IPS DF 6.9 (cell line): Measurements from ENCODE around the gene PDF.

ENCODE experiments used
- DNase-seq: peaks from one replicate; pipeline ENCODE4 v3.0.0-alpha.2; 2013; ENCODE audit warnings: low read depth, low spot score
- H3K27ac ChIP-seq: one replicate; pipeline ENCODE4 v1.5.1; 2013; ENCODE audit warnings: low read length, control low read depth
- H3K27me3 ChIP-seq: 2 replicates; pipeline ENCODE4 v1.6.1; 2013; ENCODE audit warnings: mild to moderate bottlenecking, low read length; ENCODE audit not compliant: control insufficient read depth, insufficient read depth
- H3K36me3 ChIP-seq: 2 replicates; pipeline ENCODE4 v1.6.1; 2013; ENCODE audit warnings: low read length; ENCODE audit not compliant: control insufficient read depth, insufficient read depth
- H3K4me1 ChIP-seq: 2 replicates; pipeline ENCODE4 v1.6.1; 2013; ENCODE audit warnings: low read length; ENCODE audit not compliant: control insufficient read depth, insufficient read depth
- H3K4me3 ChIP-seq: 2 replicates; pipeline ENCODE4 v1.5.1; 2013; ENCODE audit warnings: mild to moderate bottlenecking, low read length
- H3K9me3 ChIP-seq: 2 replicates; pipeline ENCODE4 v1.6.1; 2013; ENCODE audit warnings: low read length, inconsistent platforms; ENCODE audit not compliant: control insufficient read depth, insufficient read depth
- WGBS: extraction: QIAGEN DNeasy Blood & Tissue Kit; methylation state at CpG from one replicate; pipeline ENCODE4 v1.1.7; 2013; ENCODE audit warnings: mixed read lengths, missing lambda C conversion rate; ENCODE audit not compliant: insufficient read length, insufficient coverage; 5-methylcytosine and 5-hydroxymethylcytosine counted together

PDF gene, protein sequence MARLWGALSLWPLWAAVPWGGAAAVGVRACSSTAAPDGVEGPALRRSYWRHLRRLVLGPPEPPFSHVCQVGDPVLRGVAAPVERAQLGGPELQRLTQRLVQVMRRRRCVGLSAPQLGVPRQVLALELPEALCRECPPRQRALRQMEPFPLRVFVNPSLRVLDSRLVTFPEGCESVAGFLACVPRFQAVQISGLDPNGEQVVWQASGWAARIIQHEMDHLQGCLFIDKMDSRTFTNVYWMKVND

DNA sequence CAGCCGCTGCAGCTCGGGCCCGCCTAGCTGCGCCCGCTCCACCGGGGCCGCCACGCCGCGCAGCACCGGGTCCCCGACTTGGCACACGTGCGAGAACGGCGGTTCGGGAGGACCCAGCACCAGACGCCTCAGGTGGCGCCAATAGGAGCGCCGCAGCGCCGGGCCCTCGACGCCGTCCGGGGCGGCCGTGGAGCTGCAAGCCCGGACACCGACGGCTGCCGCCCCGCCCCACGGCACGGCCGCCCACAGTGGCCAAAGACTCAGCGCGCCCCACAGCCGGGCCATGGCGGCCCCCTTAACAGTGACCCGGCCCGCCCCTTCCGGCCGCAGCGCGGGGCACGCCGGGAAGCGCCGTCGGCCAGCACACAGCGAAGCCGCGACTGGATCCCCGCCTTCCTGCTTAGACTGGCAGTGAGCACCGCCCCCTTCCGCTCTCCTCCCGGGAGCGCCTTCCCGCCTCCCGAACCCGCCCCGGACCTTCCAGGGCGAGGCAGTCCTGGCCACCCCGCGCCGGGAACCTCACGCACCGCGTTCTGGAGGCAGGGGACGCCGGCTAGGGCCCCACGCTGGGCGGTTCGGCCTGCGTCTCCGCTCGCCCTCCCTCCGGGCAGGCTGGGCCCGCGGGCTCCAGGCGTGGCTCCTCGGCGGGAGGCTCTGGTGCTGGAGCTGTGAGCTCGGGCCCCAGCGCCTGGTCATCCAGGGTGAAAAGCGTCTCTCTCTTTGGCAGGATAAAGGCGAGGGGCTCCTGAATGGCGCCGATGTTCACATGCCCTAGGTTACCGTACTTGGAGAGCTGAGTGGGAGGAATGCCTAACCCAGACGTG lies at the start of gene PDF:
PDF (minus strand) TSS at position 303 of the 824 bp plus-strand sequence; CDS start at position 285, 18 bp downstream.
- Histone ChIP-seq H3K4me1 (no peaks in the 10 kb centered on the region), H3K27ac (no peak within 1 kb of the TSS), H3K27me3 (no peaks in the 10 kb centered on the region), H3K9me3 (no peaks in the 10 kb centered on the region), H3K36me3 (peaks cover 28% of the 10 kb centered on the region), H3K4me3 (peak within 1 kb of the TSS; percentile 79)
- WGBS: no CpG with 5 or more reads among the region's 93 CpGs
- peak; percentile 78 for DNase-seq

DNA sequence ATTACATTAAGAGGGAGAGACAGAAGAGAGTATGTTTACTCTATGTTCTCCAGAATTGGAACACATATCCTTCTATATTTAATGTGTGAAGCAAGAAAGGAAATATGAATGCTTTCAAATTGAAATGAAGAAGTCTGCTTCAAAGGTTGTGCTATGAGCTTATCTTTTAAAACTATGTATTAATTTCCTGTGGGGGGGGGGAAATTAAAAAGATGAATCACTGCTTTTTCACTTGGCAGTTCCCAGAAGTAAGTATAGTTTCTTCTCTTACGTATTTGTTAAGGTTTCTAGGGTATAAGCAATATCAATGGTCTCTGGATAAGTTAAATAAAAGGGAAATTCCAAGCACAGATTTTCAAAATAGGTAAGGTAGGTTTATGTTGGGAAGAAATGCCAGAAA lies 48.4 kb upstream of the PDF start:
- no peaks in the 10 kb centered on the region for H3K9me3 ChIP-seq
- no CpG with 5 or more reads among the region's 1 CpG for WGBS
- peaks cover 3% of the 10 kb centered on the region; the same call in 1 of the 2 replicates for H3K36me3 ChIP-seq
- no peak overlapping the region for H3K27ac ChIP-seq
- DNase-seq: no peak
- H3K4me3 ChIP-seq: no peak overlapping the region
- H3K27me3 ChIP-seq: no peaks in the 10 kb centered on the region
- no peaks in the 10 kb centered on the region for H3K4me1 ChIP-seq

DNA sequence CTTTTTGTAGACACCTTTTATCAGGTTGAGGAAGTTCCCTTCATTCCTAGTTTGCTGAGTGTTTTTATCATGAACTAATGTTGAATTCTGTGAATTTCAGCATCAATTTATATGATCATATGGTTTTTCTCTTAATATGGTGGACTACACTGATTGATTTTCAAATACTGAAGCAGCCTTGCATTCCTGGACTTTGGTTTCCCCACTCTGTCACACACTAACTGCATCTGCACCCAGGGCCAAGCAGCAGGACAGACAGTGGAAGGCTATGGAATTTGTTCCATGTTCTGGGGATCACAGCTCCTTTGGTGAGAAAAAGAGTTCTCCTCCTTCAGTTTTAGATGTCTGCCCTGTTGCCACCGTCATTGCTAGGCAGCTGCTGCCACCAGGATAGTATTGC lies 47.6 kb upstream of the PDF start:
- WGBS: no CpG with 5 or more reads among the region's 1 CpG

DNA sequence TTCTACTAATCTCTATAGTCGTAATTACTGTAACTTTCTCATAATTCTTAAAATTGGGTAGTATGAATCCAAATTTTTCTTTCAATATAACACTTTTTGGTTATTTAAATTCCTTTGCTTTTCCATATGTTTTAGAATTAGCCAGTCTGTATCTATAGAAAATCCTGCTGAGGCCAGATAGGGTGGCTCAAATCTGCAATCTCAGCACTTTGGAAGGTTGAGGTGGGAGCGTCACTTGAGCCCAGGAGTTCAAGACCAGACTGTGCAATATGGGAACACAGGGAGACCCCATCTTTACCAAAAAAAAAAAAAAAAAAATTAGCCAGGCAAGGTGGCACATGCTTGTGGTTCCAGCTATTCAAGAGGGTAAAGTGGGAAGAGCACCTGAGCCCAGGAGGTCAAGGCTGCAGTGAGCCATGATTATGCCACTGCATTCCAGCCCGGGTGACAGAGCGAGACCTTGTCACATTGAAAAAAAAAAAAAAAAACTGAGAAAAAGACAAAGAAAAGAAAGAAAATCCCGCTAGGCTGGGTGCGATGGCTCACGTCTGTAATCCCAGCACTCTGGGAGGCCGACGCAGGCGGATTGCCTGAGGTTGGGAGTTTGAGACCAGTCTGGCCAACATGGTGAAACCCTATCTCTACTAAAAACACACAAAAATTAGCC lies 46.1 kb upstream of the PDF start:
- WGBS: no CpG with 5 or more reads among the region's 10 CpGs
- H3K9me3 ChIP-seq: no peaks in the 10 kb centered on the region
- DNase-seq: no peak
- no peaks in the 10 kb centered on the region for H3K27me3 ChIP-seq
- no peak overlapping the region for H3K4me3 ChIP-seq
- H3K4me1 ChIP-seq: no peaks in the 10 kb centered on the region
- no peak overlapping the region for H3K27ac ChIP-seq
- H3K36me3 ChIP-seq: no peaks in the 10 kb centered on the region; the same call in 1 of the 2 replicates

More for the DNA sequence above, 47.6 kb upstream of the PDF start:
- H3K9me3 ChIP-seq: no peaks in the 10 kb centered on the region
- H3K36me3 ChIP-seq: peaks cover 3% of the 10 kb centered on the region; the same call in 1 of the 2 replicates
- no peaks in the 10 kb centered on the region for H3K4me1 ChIP-seq
- no peak for DNase-seq
- no peak overlapping the region for H3K27ac ChIP-seq
- H3K4me3 ChIP-seq: no peak overlapping the region
- H3K27me3 ChIP-seq: no peaks in the 10 kb centered on the region

GRCh38 chr16:69373019-69373418 lies 42.6 kb upstream of the PDF start:
- no peak for DNase-seq
- Histone ChIP-seq H3K27me3 (no peaks in the 10 kb centered on the region), H3K4me3 (no peak overlapping the region), H3K4me1 (no peaks in the 10 kb centered on the region), H3K36me3 (peaks cover 7% of the 10 kb centered on the region), H3K9me3 (no peaks in the 10 kb centered on the region), H3K27ac (no peak overlapping the region)
- no CpG with 5 or more reads among the region's 1 CpG for WGBS

GRCh38 chr16:69371564-69371963 lies 41.2 kb upstream of the PDF start:
- H3K4me3 ChIP-seq: no peak overlapping the region
- H3K27me3 ChIP-seq: no peaks in the 10 kb centered on the region
- H3K36me3 ChIP-seq: peaks cover 16% of the 10 kb centered on the region
- WGBS: no CpG with 5 or more reads among the region's 2 CpGs
- H3K4me1 ChIP-seq: no peaks in the 10 kb centered on the region
- H3K9me3 ChIP-seq: no peaks in the 10 kb centered on the region
- H3K27ac ChIP-seq: no peak overlapping the region
- no peak for DNase-seq

DNA sequence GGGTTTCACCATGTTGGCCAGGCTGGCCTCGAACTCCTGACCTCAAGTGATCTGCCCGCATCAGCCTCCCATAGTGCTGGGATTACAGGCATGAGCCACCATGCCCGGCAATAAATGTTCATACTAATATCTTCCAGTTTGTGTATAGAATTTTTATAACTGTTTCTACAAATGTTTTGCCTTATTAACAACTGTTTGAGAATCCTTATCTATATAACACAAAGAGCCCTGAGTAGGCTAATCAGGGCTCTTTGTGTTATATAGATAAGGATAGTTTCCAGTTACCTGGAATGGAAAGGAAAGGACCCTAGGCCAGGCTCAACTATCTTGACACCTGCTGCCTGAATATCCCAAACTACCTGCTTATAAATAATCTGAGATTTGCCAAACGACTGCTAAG lies 38.5 kb upstream of the PDF start:
- H3K36me3 ChIP-seq: peaks cover 21% of the 10 kb centered on the region
- DNase-seq: no peak
- H3K4me1 ChIP-seq: no peaks in the 10 kb centered on the region
- no peak overlapping the region for H3K4me3 ChIP-seq
- H3K9me3 ChIP-seq: no peaks in the 10 kb centered on the region
- no peak overlapping the region for H3K27ac ChIP-seq
- no CpG with 5 or more reads among the region's 4 CpGs for WGBS
- no peaks in the 10 kb centered on the region for H3K27me3 ChIP-seq

DNA sequence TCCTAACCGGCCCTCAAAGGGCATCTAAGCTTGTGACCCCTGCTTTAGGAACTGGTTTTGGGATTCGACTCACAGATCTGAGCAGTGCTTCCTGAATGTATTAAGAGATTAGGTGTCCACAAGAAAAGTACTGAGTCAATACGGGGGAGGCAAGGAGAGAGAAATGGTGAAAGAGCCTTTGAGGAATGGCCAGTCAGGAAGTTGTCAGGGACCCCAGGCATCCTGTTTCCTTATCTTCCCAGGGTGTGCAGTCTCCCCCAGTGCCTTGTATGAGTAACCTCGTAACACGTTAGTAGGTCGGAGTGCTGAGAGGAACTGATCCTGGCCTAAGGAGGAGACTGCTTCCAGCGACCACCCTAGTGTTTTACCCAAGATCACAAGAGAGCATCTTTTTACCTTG lies 37.6 kb upstream of the PDF start:
- no peaks in the 10 kb centered on the region for H3K9me3 ChIP-seq
- no CpG with 5 or more reads among the region's 7 CpGs for WGBS
- DNase-seq: no peak
- no peaks in the 10 kb centered on the region for H3K4me1 ChIP-seq
- H3K36me3 ChIP-seq: peaks cover 21% of the 10 kb centered on the region
- H3K27me3 ChIP-seq: no peaks in the 10 kb centered on the region
- no peak overlapping the region for H3K4me3 ChIP-seq
- no peak overlapping the region for H3K27ac ChIP-seq

DNA sequence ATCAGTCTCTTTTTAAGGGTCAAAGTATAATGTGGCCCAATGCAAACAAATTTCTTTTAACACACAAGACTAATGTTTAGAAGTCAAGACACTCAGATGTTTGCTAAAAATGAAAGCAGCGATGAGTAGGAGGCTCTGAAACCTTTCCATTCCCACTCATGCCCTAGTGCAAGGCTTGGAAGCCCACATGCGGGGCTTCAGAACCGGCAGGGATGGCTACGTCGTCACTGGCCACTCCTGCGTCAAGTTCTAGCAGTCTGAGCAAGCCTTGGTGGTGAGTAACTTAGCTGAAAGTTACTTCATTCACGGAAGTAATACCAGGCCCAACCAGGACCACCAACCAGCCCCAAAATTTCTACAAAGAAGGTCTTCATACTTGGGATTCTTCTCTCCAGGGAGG lies 36.0 kb upstream of the PDF start:
- WGBS: no CpG with 5 or more reads among the region's 7 CpGs
- Histone ChIP-seq H3K27me3 (no peaks in the 10 kb centered on the region), H3K9me3 (no peaks in the 10 kb centered on the region), H3K27ac (no peak overlapping the region), H3K4me3 (no peak overlapping the region), H3K36me3 (peaks cover 21% of the 10 kb centered on the region), H3K4me1 (no peaks in the 10 kb centered on the region)
- no peak for DNase-seq

- no peak for DNase-seq
- Histone ChIP-seq H3K4me3 (no peak overlapping the region), H3K4me1 (no peaks in the 10 kb centered on the region), H3K27me3 (no peaks in the 10 kb centered on the region), H3K9me3 (no peaks in the 10 kb centered on the region), H3K36me3 (peaks cover 21% of the 10 kb centered on the region), H3K27ac (no peak overlapping the region)
- no CpG with 5 or more reads among the region's 2 CpGs for WGBS
These were observed 35.5 kb upstream of the PDF start for GRCh38 chr16:69365901-69366300.
